HK-2 (cell line): ENCODE data around the gene LRRN2.
"Not testable (repeated sequence)": the region's sequence is repeated elsewhere in the genome, so short reads cannot be mapped to it uniquely, and the experiment has no call there.

ENCODE experiments used
- DNase-seq: peaks from one replicate; pipeline ENCODE4 v3.0.0-alpha.2; 2018; ENCODE audit not compliant: unreplicated experiment

The LRRN2 gene

DNA sequence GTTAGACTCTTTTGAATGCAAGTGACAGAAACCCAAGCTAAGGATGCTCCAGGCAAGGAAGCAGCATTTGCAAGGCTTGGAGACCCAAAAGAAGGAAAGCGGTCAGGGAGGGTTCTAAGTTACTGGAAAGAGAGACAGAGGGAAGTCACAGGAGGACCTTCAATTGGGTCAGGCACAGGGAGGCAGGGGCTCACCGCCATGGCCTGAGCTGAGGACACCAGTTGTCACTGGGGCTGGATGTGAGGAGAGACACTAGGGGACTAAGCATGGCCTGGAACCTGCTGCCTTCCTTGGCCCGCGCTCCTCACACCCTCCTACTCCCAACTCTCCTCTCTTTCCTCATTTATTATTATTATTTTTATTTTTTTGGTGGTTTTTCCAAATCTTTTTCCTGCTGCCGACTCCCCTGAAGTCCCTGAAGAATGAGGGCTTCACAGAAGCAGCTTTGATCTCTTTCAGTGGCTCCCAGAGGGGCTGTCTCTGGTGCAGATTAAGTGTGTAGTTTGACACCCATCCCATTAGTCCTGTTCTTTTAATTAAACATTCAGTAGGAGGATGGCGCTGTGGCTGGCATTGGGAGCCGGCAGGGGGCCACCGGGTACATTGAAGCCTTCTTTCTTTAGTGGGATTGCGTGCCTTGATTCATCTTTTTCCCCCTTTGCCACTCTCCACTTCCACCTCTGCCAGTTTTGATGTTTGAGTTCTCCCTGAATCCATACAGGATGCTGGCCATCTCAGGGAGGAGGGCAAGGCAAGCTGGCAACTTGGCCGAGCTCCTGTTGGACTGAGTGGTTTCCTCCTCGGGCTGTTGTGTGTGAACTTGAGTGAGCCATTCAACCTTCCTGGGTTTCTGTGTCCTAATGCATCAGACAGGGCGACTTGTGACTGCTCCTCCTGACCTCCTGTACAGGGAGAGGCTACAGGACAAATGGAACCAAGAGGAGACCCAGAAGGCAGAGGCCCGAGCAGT lies 110.0 kb downstream of the LRRN2 start:
- DNase-seq = no peak

DNA sequence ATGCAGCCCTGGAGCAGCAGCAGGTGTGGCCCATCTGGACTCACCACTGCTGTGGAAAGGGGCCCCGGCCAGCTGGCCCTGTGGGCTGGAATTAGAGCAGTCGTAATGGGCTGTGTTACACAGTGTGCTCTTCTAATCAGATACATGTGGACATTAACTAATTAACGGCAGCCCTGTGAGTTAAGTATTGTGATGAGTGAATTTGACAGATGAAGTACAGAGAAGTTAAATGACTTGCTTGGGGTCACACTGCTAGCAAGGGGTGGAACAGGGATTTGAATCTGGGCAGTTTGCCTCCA lies 110.7 kb downstream of the LRRN2 start:
- DNase-seq = no peak

DNA sequence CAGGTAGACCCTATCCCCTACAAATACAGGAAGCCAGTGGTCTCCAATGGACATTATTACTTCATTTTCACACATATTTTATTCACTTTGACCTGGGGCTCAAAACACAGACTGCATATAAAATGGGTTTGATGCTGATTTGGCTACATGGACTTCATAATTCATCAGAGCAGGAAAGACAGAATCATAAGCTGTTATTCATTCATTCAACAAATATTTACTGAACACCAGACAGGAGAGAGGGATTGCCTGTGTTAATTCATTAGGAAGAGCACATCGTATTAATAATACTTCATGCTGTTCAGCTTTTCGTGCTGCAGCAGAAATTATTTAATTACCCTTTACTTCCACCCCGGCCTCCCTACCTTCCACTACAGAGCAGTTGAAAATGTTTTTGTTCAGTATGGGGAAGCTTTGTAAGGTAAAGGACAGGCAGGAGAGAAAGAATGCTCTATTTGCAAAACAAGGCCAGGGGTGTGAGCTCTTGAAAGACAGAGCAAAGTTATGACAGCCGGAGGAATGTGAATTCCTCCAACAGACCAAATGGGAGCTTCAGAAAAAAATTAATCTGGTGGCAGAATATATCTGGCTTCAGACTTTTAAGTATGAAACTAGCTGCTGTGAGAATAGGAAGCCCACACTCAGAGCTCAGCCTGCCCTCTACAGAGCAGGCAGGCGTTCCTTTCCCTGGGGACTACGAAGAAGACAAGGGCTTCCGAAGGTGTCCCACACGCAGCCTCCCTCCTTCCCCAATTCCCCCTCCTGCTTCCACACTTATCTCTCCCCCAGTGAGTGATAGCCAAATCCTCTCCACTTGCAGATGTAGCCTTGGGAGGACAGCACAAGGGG lies 111.3 kb downstream of the LRRN2 start:
- no peak for DNase-seq

DNA sequence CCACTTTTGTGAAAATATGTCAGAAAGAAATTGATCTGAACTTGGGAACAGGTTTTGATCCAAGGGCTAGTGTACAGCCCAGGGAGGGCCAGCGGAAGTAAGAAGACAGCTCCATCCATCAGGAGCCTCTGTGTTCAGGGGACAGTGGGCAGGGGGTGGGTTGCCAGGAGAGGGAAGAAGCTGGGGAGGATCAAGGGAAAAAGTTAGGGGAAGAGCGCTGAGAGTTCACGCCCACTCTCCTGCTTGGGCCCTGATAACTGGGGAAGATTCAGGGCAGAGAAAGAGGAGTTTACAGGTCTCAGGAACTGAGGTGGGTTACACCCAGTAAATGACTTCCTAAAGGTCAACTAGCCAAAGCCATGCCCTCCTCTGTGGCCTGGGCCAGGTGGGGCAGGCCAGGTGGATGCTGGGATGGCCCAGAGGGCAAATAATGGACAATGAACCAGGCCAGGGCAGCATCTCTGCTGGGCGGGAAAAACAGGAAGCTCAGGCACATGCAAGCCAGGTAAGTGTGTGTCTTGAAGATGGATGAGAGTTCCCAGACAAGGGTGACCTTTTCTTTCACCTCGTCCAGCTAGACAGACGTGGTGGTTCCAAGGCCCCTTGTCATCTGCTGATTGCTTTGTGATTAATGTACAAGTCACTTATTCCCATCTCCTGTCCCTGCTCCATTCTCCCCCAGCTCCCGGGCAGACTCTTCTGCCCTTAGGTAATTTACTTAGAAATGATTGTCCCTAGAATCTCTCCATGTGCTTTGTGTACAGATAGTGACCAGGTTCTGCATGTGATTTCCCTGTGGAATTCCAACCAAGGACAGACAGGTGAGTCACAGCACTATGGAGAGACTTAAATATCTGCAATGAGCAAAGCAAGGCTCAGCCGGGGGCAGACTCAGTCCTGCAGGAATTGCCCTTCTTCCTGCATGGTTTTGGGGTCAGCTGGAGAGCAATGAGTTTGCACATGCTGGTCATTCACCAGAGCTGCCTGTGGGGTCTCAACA lies 112.3 kb downstream of the LRRN2 start:
- peak; percentile 38 for DNase-seq

DNA sequence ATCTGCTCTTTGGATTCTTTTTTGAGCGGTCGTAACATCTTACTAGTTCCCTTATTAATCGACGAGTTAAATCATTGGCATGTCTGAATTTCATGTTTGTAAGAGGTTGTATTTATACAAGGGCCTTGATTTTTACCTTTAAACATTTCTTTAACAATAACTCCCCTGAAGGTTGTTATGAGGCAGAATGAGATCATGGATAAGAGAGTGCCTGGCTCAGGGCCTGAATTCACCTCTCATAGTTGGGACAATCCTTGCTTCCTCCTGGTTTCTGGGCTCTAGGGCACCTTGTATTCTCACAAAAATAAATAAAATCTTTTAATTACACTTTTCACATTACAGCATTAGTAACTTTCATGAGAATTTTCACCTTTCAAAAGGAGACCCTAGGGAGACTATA lies 113.9 kb downstream of the LRRN2 start:
- no peak for DNase-seq

DNA sequence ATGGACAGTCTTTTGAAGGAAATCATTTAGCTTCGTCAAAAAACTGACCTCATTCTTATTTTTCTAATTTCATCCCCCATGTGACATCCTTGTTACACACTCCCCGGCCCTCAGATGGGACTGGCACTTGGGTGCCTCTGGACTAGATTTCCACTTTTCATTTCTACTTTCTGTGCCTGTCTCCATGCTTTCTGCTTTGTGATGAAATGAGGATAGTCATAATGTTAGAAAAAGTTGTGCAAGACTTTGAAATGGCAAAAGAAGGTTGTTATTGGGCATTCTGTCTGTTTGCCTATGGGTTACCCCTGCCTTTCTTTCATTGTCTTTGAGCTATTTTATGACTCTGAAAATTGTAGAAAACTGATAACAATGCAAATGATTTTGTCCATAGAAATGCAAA lies 114.4 kb downstream of the LRRN2 start:
- DNase-seq = no peak

DNA sequence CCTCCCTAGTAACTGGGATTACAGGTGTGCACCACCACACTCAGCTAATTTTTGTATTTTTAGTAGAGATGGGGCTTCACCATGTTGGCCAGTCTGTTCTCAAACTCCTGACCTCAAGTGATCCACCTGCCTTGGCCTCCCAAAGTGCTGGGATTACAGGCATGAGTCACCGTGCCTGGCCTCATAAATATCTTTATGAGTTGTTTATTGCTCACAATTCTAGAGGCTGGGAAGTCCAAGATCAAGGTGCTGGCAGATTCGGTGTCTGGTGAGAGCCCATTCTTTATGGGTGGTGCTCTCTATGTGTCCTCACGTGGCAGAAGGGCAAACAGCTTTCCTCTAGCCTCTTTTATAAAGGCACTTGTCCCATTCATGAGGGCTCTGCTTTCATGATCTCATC lies 115.5 kb downstream of the LRRN2 start:
- not testable (repeated sequence) for DNase-seq

DNA sequence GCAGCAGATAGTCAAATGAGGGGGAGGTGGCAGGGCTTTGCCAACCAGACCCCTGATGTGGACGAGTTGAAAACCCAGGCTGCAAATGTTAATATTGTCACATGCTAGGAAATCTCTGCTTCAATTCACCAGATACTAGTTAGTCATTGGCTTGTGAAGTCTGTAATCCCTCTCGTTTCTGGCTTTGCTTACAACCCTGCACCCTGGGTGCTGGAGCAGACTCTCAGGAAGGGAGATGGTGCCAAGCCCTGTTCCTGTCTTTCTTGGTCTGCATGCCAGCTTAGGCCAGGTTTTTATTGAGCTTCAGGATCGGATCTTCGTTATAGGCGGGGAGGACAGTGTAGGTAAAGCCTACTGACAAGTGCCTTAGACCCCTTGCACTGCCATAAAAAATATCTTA lies 116.1 kb downstream of the LRRN2 start:
- no peak for DNase-seq

DNA sequence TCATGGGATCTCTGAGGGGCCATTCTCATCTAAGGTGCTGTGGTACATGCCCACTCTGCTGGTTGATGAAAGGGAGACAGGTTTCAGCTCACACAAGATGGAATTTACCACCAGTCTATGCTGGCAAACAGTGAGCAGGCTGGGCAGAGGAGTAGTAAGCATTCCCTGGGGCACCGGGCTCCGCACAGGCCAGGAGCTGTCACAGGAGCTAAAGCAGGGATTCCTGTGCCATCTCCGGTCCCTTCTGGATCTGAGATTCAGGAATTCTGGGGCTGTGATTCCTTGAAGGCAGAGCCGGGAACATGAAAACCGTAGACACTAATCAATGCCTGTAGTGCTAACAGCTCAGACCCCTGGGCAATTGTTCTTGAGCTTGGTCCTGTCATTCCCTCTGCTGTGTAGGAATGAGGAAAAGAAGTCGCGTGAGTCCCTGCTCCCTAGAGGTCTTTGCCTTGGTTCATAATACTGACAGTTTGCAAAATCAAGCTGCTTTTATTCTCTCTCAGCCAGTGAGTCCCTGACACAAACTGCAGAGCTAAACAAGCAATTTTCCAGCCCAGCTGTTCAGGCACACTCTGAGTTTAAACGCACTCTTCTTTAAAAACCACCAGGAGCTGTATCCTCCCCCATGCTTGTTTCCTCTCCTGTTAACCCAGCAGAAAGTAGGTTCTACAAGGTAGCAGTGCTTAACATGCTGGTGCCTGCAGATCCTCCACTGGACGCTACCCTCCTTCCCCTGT lies 116.8 kb downstream of the LRRN2 start:
- DNase-seq = no peak
